ENCODE results near the gene HMGN2. TPM values are rescaled to one million over a fixed set of nuclear protein-coding genes. Genes with fewer than 3 reads are reported as not detected.

Gene HMGN2
- 100 to 1,000 TPM; 105 to 312 (median 243) TPM for total RNA-seq

DNA sequence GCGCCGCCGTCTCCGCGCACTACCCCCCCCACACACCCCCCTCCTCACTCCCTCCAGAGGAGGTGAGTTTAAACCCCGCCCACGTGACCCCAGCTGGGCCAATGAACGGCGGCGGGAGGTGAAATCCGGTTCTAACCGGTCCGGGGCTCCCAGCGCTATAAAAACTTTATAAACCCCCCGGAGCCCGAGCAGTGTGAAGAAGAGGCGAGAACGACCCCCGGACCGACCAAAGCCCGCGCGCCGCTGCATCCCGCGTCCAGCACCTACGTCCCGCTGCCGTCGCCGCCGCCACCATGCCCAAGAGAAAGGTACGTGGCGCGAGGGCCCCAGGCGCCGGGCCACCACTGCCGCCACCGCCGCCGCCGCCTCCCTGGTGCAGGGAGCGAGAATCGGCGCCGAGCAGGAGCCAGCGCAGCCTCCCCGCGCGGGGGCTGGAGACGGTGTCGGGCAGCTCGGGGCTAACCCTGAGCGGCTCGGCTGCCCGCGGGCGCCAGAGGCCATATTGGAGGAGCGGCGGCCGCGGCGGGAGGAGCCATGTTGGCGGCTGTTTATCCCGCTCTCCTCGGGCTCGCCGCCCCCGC, at the start of gene HMGN2:
Gene HMGN2, plus strand, starts transcription at position 121 of the 581 bp plus-strand sequence. Its CDS starts 173 bp downstream, at position 294.
- peaks cover 0 to 44% (median 4%) of the 10 kb centered on the region in 3 donors for H3K36me3 ChIP-seq
- DNase-seq: peak; percentile 52
- H3K4me1 ChIP-seq: peaks cover 35 to 61% (median 44%) of the 10 kb centered on the region in 3 donors
- peak in 1 of 4 donors; percentile 41 for TF ChIP-seq POLR2A (IDR thresholded peaks at IDR 0.05)
- TF ChIP-seq, protein P1, sequence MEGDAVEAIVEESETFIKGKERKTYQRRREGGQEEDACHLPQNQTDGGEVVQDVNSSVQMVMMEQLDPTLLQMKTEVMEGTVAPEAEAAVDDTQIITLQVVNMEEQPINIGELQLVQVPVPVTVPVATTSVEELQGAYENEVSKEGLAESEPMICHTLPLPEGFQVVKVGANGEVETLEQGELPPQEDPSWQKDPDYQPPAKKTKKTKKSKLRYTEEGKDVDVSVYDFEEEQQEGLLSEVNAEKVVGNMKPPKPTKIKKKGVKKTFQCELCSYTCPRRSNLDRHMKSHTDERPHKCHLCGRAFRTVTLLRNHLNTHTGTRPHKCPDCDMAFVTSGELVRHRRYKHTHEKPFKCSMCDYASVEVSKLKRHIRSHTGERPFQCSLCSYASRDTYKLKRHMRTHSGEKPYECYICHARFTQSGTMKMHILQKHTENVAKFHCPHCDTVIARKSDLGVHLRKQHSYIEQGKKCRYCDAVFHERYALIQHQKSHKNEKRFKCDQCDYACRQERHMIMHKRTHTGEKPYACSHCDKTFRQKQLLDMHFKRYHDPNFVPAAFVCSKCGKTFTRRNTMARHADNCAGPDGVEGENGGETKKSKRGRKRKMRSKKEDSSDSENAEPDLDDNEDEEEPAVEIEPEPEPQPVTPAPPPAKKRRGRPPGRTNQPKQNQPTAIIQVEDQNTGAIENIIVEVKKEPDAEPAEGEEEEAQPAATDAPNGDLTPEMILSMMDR (IDR thresholded peaks at IDR 0.05): peak in 1 of 6 experiments; percentile 14
- H3K27ac ChIP-seq: peak within 1 kb of the TSS; percentile 99 to 100 (median 99)
- WGBS, 2 donors: 0 to 1% methylated on average over 2 to 15 of the region's 69 CpGs
- no peaks in the 10 kb centered on the region for H3K27me3 ChIP-seq
- intact Hi-C loops (cut with DNase I): no loop called here
- H3K9me3 ChIP-seq: no peaks in the 10 kb centered on the region
- peak within 1 kb of the TSS; percentile 87 to 100 (median 92) for H3K4me3 ChIP-seq

DNA sequence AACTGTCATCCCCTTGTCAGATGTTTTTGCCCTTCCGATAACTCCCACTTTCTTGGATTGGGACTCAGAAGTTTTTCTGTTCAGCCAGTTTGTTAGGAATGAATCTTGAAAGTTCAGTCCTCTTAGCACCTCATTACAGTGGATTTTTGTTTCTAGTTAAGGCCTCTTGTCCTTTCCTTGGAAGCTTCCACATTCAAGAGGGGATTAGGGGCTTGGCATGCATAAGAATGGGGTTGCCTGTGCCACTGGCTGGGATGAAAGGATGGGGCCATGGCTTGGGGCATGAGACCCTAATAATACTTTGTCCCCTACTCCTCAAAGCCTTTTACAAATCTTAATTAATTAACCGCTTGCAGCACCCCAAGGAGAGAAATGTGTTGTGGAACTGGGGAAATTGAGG, 42.5 kb upstream of the HMGN2 start:
- peaks cover 0 to 12% (median 0%) of the 10 kb centered on the region in 3 donors for H3K36me3 ChIP-seq
- 87% methylated on average over 2 of the region's 2 CpGs for WGBS, 2 donors
- no peak for TF ChIP-seq POLR2A (IDR thresholded peaks at IDR 0.05)
- TF ChIP-seq, protein P1 (IDR thresholded peaks at IDR 0.05): no peak
- no peak overlapping the region for H3K27ac ChIP-seq
- peaks cover 17 to 31% (median 20%) of the 10 kb centered on the region in 3 donors for H3K4me1 ChIP-seq
- H3K27me3 ChIP-seq: peaks cover 0 to 15% (median 0%) of the 10 kb centered on the region in 4 donors
- H3K4me3 ChIP-seq: no peak overlapping the region
- intact Hi-C loops (cut with DNase I): no loop called here
- H3K9me3 ChIP-seq: no peaks in the 10 kb centered on the region
- DNase-seq: no peak

DNA sequence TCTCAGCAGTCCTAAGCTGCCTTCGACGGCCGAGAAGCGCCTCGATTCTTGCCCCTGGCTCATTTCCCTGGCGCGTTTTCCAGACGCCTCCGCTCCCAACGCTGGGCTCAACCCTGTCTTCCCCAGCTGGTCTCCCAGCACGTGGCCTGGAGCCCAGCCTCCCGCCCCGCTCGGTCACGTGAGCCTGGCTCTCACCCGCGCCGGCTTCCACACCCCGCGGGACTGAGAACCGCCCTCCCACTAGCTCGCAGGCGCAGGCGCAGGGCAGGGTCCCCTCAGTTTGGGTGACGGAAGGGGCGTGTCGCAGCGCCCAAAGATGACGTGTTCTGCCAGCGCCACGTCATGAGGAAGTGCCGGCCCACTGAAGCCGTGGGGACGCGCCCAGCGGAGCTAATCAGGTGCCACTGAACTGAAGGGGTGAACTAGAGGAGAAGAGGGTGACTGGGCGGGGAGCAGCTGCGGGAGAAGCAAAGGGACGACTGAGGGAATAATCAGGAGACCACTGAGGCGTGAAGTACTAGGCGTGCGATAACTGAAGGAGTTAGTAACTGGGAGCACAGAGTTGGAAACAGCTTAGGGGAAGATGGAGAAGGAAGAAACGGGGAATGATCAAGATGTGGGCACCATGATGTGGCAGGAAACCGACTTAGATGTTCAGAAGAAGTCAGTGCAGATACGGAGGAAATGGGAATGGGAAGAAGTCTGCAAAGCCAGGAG, 40.1 kb upstream of the HMGN2 start, which contains the start of gene DHDDS:
Gene DHDDS, plus strand, starts transcription at position 343 of the 717 bp plus-strand sequence. CDS start 625 bp downstream, outside the sequence.
- H3K9me3 ChIP-seq: no peaks in the 10 kb centered on the region
- peaks cover 17 to 31% (median 20%) of the 10 kb centered on the region in 3 donors for H3K4me1 ChIP-seq
- DNase-seq: peak; percentile 93
- WGBS, 2 donors: 0% methylated on average over 17 to 21 of the region's 45 CpGs
- H3K27me3 ChIP-seq: no peaks in the 10 kb centered on the region
- peak within 1 kb of the TSS; percentile 81 to 93 (median 85) for H3K27ac ChIP-seq
- peak in 3 of 4 donors; percentile 84 to 85 (median 84) for TF ChIP-seq POLR2A (IDR thresholded peaks at IDR 0.05)
- TF ChIP-seq, protein P1 (IDR thresholded peaks at IDR 0.05): peak in 1 of 6 experiments; percentile 57
- intact Hi-C loops (cut with DNase I): no loop called here
- H3K4me3 ChIP-seq: peak within 1 kb of the TSS; percentile 50 to 83 (median 66)
- peaks cover 0 to 35% (median 9%) of the 10 kb centered on the region in 3 donors for H3K36me3 ChIP-seq

DNA sequence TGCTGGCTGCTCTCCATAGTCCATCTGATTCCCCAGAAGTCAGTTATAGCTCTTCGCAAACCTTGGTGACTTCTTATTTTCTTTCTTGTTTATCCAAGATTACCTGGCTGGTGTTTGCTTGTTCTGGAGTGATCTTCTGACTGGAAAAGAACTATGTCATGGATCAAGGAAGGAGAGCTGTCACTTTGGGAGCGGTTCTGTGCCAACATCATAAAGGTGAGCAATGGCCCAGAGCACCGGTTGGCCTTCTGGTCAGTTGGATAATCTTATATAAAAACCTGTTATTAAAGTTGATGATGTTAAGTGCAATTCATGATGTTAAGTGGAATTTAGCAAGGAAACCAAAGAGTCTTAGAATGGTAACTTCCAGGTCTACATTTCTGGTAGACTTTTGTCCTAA, 39.4 kb upstream of the HMGN2 start:
- Histone ChIP-seq H3K27ac (peak overlapping the region; percentile 81 to 93 (median 85)), H3K27me3 (no peaks in the 10 kb centered on the region), H3K4me1 (peaks cover 17 to 31% (median 20%) of the 10 kb centered on the region in 3 donors), H3K4me3 (peak overlapping the region; percentile 50 to 83 (median 66)), H3K9me3 (no peaks in the 10 kb centered on the region), H3K36me3 (peaks cover under 1 to 42% (median 9%) of the 10 kb centered on the region in 3 donors)
- intact Hi-C loops (cut with DNase I): no loop called here
- TF ChIP-seq, protein P1 (IDR thresholded peaks at IDR 0.05): no peak
- TF ChIP-seq POLR2A (IDR thresholded peaks at IDR 0.05): no peak
- no peak for DNase-seq
- 23 to 55% methylated on average over 3 of the region's 3 CpGs for WGBS, 2 donors
